Stimulated activated CD8-positive, alpha-beta memory T cell treated with anti-CD3 and anti-CD28 coated beads, Interleukin-7, amount 100 ng/mL, for 48 hours (primary cell): Measurements from ENCODE around the gene CARD14.
"Not testable (repeated sequence)": the region's sequence is repeated elsewhere in the genome, so short reads cannot be mapped to it uniquely, and the experiment has no call there.

Experiments
- DNase-seq, 2 donors: peaks; one replicate each; pipeline ENCODE4 v3.0.0-alpha.2; 2020; ENCODE audit warnings: low read depth in 1 of 2; ENCODE audit errors: extremely low read depth in 1 of 2

The CARD14 gene

DNA sequence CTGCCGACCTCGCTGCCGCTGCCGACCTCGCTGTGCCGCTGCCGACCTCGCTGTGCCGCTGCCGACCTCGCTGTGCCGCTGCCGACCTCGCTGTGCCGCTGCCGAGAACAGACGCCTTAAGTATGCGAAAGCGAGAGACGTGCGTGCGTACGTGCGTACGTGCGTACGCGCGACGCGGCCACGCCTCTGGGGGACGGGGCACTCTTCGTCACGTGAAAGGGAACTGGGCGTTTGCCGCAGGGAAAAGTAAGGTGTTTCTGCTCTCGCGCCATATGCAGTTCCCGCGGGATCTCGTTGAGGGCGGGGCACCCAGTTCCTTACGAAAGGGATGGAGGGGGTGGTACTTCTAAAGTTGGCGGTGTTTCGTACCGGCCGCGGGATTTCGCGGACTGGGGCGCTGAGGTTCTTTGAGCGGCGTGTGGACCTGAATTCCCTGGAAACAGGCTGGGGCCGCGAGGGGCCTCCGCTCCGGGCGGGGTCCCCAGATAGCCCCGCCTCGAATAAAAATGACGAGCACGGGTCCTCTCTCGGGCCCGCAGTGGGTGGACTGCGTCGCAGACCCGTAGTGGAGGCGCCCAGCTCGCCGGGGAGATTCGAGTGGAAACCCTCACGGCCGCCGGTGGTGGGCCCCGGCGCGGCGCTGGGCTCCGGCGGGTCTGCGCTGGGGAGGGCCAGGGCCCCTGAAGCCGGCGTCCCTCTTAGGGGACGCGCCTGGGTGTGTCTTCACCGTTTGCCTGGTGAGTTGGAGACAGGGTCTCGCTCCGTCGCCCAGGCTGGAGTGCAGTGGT is 22.6 kb upstream of the CARD14 start, which contains the start of gene EIF4A3:
Gene EIF4A3, minus strand, starts transcription at position 94 of the 788 bp plus-strand sequence. CDS start 167 bp downstream, outside the sequence.
- peak; percentile 92 to 97 for DNase-seq

- DNase-seq: no peak
Observed at GRCh38 chr17:80151333-80151732, 18.5 kb upstream of the CARD14 start.

DNA sequence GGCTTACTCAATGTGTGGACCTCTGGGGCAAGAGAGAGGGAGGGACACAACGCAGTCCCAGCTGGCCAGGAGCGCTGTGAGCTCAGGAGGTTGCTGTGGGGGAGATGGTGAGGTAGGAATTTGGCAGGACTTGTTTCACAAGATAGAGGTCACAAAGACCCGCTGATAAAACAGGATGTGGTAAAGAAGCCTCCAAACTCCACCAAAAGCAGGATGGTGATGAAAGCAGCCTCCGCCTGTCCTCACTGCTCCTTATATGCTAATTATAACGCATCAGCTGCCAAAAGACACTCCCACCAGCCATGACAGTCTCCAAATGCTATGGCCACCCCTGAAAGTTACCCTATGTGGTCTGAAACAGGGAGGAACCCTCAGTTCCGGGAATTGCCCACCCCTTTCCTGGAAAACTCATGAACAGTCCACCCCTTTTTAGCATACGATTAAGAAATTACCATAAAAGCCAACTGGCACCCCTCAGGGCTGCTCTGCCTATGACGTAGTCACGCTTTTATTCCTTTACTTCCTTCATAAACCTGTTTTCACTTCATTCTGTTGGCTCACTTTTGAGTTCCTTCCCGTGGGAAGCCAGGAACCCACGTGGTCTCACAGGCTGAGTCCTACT is 17.6 kb upstream of the CARD14 start:
- no peak for DNase-seq

DNA sequence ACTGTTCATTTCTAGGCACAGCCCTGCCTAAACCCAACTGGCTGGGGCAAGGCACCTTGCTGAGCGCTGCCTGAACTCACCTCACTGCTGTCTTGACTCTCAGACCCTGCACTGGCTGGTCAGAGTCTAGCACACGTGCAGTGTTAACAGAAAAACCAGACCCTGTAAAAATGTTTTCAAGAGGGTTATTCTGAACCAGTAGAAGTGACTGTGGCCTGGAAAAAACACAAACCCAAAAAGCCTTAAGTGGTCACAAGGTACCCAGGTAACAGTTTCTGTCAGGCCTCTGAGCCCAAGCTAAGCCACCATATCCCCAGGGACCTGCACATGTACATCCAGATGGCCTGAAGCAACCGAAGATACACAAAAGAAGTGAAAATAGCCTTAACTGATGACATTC is 16.8 kb upstream of the CARD14 start:
- DNase-seq: no peak

GRCh38 chr17:80154166-80154565 is 15.7 kb upstream of the CARD14 start:
- DNase-seq: no peak

DNA sequence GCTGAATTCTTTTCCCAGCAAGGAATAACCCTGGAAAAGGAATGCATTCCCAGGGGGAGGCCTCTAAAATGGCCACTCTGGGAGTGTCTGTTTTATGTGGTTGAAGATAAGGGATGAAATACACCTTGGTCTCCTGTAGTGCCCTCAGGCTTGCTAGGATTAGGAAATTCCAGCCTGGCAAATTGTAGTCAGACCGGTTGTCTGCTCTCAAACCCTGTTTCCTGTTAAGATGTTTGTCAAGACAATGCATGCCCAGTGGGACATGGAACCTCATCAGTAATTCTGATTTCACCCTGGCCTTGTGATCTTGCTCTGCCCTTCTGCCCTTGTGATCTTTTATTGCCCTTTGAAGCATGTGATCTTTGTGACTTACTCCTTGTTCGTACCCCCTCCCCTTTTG is 14.2 kb upstream of the CARD14 start:
- not testable (repeated sequence) for DNase-seq

DNA sequence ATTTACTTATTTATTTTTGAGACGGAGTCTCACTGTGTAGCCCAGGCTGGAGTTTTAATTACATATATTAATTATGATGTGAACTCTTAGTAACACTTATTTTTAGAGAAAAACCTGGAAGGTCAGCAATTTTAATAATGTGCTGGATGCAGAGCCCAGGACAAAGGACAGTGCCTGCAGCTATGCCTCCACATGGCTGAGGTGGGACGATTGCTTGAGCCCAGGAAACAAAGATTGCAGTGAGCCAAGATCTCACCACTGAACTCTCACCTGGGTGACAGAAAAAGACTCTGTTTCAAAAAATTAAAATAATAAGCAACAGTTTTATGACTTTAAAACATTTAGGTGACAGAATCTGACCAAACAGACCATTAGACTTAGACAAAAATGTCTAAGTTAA is 11.0 kb upstream of the CARD14 start:
- no peak for DNase-seq

DNA sequence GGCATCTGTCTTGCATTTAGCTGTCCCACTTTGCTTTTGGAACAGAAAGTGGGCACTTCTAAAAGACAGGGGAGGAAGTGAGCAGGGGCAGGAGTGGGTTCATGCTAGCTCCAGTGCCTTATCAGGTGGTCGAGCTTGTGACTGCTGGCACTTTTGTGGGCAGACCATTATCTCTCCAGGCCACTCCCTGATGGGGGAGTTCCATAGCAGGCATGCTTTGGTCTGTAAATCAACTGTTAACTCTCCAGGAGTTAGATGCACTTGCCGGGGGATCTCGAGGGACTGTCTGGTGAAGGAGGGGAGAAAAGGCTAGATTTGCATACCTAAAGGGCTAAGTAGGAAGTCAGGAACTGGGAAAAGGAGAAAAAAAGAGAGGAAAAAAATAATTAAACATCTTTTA is 9.3 kb upstream of the CARD14 start:
- no peak for DNase-seq

- no peak for DNase-seq
Observed at GRCh38 chr17:80163336-80163735, 6.5 kb upstream of the CARD14 start.

GRCh38 chr17:80164185-80164584 is 5.6 kb upstream of the CARD14 start:
- DNase-seq: no peak

DNA sequence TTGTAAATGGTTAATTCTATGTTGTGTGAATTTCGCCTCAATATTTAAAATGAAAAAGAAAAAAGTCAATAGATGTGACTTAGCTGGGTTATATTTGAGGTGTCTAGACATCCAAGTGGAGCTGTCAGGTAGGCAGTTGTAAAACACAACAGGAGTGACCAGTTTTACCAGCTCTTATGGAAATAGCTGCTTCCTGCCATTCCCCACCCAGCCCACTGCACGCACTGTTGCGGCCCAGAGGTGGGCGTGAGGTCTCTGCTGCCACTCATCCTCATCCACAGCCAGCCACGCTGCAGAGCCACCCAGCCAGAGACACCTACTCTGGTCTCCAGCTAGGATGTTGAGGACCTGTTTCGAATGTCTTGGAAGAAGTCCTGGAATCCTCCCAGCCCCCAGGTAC is 3.4 kb upstream of the CARD14 start:
- DNase-seq: no peak

DNA sequence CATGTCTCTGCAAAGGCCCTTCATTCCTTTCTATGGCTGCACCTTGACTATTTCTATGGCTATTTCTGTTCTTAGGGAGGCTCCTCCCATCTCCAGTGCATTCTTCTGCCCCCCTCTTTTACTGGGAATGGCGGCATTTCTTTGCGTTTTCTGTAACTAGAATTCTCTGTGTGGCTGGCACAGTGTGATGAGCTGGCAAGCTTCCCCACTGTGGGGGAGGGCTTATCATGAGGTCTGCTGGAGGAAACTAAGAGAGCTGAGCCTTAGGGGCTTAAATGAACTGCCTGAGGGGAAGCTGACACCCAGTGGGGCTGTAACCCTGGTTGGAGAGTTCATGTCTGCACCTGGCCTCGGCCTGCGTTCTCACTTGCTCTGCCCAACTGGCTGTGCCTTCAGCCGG is 1.5 kb upstream of the CARD14 start:
- DNase-seq: no peak

DNA sequence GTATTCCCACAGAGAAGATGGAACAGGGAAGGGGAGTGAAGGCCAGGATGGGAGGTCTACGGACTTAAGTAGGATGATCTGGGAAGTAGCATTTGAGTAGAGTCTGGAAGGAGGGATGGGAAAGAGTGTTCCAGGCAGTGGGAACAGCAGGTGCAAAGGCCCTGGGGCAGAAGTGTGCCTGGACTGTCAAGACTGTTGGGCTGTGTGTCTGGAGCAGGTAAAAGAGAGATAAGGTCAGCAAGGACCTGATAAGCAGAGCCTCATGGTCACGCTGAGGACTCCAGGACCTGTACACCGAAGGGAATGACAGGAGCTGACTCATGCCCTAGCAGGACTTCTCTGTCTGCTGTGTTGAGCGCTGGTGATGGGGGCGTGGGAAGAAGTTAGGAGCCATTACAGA is 723 bp upstream of the CARD14 start:
- no peak for DNase-seq

- DNase-seq: no peak
Observed at GRCh38 chr17:80171681-80172080, 1.9 kb downstream of the CARD14 start.

GRCh38 chr17:80173126-80173525 is 3.3 kb downstream of the CARD14 start:
- DNase-seq: no peak

DNA sequence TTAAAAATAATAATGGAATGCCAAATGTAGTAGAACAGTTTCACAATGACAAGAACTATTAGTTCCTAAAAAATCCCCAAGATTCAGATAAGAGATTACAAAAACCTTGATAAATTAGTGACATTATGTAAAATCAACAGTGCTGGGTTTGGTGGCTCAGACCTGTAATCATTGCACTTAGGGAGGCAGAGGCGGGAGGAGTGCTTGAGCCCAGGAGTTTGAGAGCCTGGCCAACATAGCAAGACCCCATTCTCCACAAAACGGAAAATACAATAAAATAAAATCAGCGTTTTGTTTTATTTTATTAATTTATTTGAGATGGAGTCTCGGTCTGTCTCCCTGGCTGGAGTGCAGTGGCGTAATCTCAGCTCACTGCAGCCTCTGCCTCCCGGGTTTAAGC is 4.1 kb downstream of the CARD14 start:
- DNase-seq: no peak

- no peak for DNase-seq
Observed at GRCh38 chr17:80176757-80177156, 6.9 kb downstream of the CARD14 start.

GRCh38 chr17:80177986-80178595 is 8.3 kb downstream of the CARD14 start:
- DNase-seq: no peak

GRCh38 chr17:80180192-80180591 is 10.4 kb downstream of the CARD14 start:
- no peak for DNase-seq

DNA sequence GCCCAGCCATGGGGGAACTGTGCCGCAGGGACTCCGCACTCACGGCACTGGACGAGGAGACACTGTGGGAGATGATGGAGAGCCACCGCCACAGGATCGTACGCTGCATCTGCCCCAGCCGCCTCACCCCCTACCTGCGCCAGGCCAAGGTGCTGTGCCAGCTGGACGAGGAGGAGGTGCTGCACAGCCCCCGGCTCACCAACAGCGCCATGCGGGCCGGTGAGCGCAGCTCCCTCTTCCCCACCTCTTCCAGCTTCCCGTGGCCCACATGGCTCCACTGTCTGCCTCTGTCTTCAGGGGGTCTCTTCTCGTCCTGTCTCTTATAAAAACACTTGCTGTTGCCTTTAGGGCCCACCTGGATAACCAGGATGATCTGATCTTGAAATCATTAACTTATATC is 11.6 kb downstream of the CARD14 start:
- DNase-seq: no peak

- DNase-seq: no peak
Observed at GRCh38 chr17:80182118-80182844, 12.5 kb downstream of the CARD14 start.
